ENCODE results near the gene DNAJC5. TPM values are rescaled to one million over a fixed set of nuclear protein-coding genes. Genes with fewer than 3 reads are reported as not detected.

DNAJC5 gene
- total RNA-seq, 1 experiment from 2014 or later = 44.9 TPM

- intact Hi-C loops (cut with micrococcal nuclease; ENCODE audit: unreplicated experiment) = loop anchor here (10.0 kb wide), 1 partner anchor 198 kb away; no protein-coding TSS in a partner anchor
- Histone ChIP-seq H3K4me1 (ENCODE audit: insufficient read depth, low read length, poor library complexity, severe bottlenecking) (peaks cover 5% of the 10 kb centered on the region), H3K27ac (ENCODE audit: low read depth, low read length, poor library complexity, severe bottlenecking) (no peak overlapping the region), H3K27me3 (replicated peaks; ENCODE audit: insufficient read depth, low read depth, low read length, poor library complexity) (no peaks in the 10 kb centered on the region), H3K36me3 (ENCODE audit: insufficient read depth, low read length, poor library complexity, severe bottlenecking) (peaks cover 7% of the 10 kb centered on the region), H3K4me3 (ENCODE audit: low read depth, low read length, poor library complexity, severe bottlenecking) (no peak overlapping the region), H3K9me3 (ENCODE audit: low read depth, low read length, poor library complexity, severe bottlenecking) (no peaks in the 10 kb centered on the region)
- ChIA-PET CTCF (interaction anchor here (0.7 kb wide), 1 partner anchor 417 kb away, joined by 3 read pairs; no protein-coding TSS in a partner anchor), POLR2A (ENCODE audit: low non-redundant PET) (no interaction called here)
- BruUV-seq (replicated peaks) = no TSS peak
- no peak for TF ChIP-seq CTCF (conservative IDR thresholded peaks at IDR 0.05; ENCODE audit: low read depth, low read length)
- TF ChIP-seq EZH2 (IDR thresholded peaks at IDR 0.05; ENCODE audit: borderline replicate concordance, low read depth, low read length, poor library complexity, severe bottlenecking) = no peak
- no peak for DNase-seq (ENCODE audit: low spot score)
Measured at GRCh38 chr20:63972312-63973159, 77.6 kb downstream of the DNAJC5 start.

GRCh38 chr20:63973160-63973479, 78.2 kb downstream of the DNAJC5 start:
- Histone ChIP-seq H3K9me3 (ENCODE audit: low read depth, low read length, poor library complexity, severe bottlenecking) (no peaks in the 10 kb centered on the region), H3K4me1 (ENCODE audit: insufficient read depth, low read length, poor library complexity, severe bottlenecking) (peaks cover 8% of the 10 kb centered on the region), H3K36me3 (ENCODE audit: insufficient read depth, low read length, poor library complexity, severe bottlenecking) (peaks cover 2% of the 10 kb centered on the region), H3K27ac (ENCODE audit: low read depth, low read length, poor library complexity, severe bottlenecking) (no peak overlapping the region), H3K27me3 (replicated peaks; ENCODE audit: insufficient read depth, low read depth, low read length, poor library complexity) (no peaks in the 10 kb centered on the region), H3K4me3 (ENCODE audit: low read depth, low read length, poor library complexity, severe bottlenecking) (no peak overlapping the region)
- ChIA-PET CTCF (interaction anchor here (0.7 to 1.4 kb wide), 4 partner anchors 187 to 435 kb away, joined by 3 to 8 read pairs (median 6); partner anchors contain the start of gene PTK6), POLR2A (ENCODE audit: low non-redundant PET) (interaction anchor here (0.6 kb wide), 1 partner anchor 275 kb away, joined by 3 read pairs; no protein-coding TSS in a partner anchor)
- no peak for TF ChIP-seq EZH2 (IDR thresholded peaks at IDR 0.05; ENCODE audit: borderline replicate concordance, low read depth, low read length, poor library complexity, severe bottlenecking)
- no peak for TF ChIP-seq CTCF (conservative IDR thresholded peaks at IDR 0.05; ENCODE audit: low read depth, low read length)
- DNase-seq (ENCODE audit: low spot score) = no peak
- intact Hi-C loops (cut with micrococcal nuclease; ENCODE audit: unreplicated experiment) = loop anchor here (10.0 kb wide), 1 partner anchor 198 kb away; no protein-coding TSS in a partner anchor
- no TSS peak for BruUV-seq (replicated peaks)

- H3K4me1 ChIP-seq (ENCODE audit: insufficient read depth, low read length, poor library complexity, severe bottlenecking) = peaks cover 15% of the 10 kb centered on the region
- H3K4me3 ChIP-seq (ENCODE audit: low read depth, low read length, poor library complexity, severe bottlenecking) = peak overlapping the region; percentile 10
- intact Hi-C loops (cut with micrococcal nuclease; ENCODE audit: unreplicated experiment) = loop anchor here (10.0 kb wide), 1 partner anchor 199 kb away; no protein-coding TSS in a partner anchor
- BruUV-seq (replicated peaks) = no TSS peak
- no peaks in the 10 kb centered on the region for H3K27me3 ChIP-seq (replicated peaks; ENCODE audit: insufficient read depth, low read depth, low read length, poor library complexity)
- DNase-seq (ENCODE audit: low spot score) = peak; percentile 77
- no peaks in the 10 kb centered on the region for H3K9me3 ChIP-seq (ENCODE audit: low read depth, low read length, poor library complexity, severe bottlenecking)
- TF ChIP-seq EZH2 (IDR thresholded peaks at IDR 0.05; ENCODE audit: borderline replicate concordance, low read depth, low read length, poor library complexity, severe bottlenecking) (no peak), CTCF (conservative IDR thresholded peaks at IDR 0.05; ENCODE audit: low read depth, low read length) (peak; percentile 99)
- H3K27ac ChIP-seq (ENCODE audit: low read depth, low read length, poor library complexity, severe bottlenecking) = no peak overlapping the region
- POLR2A ChIA-PET (ENCODE audit: low non-redundant PET) = interaction anchor here (0.6 kb wide), 2 partner anchors 86 to 275 kb away, joined by 3 to 7 read pairs; no protein-coding TSS in a partner anchor
- H3K36me3 ChIP-seq (ENCODE audit: insufficient read depth, low read length, poor library complexity, severe bottlenecking) = no peaks in the 10 kb centered on the region
- CTCF ChIA-PET = interaction anchor here (0.5 to 1.4 kb wide), 9 partner anchors 19 to 444 kb away, joined by 3 to 8 read pairs (median 4); partner anchors contain the start of gene PTK6
Measured at GRCh38 chr20:63973636-63974401, 78.9 kb downstream of the DNAJC5 start.

All from A673 (cell line).